ELF-1 (cell line): ENCODE data around the gene PLGLB1.
"Not testable (repeated sequence)": the region's sequence is repeated elsewhere in the genome, so short reads cannot be mapped to it uniquely, and the experiment has no call there.

Experiments used
- DNase-seq: peaks from one replicate; pipeline ENCODE4 v3.0.0-alpha.2; 2016; ENCODE audit warnings: low read depth, low spot score

The PLGLB1 gene

GRCh38 chr2:87021744-87022143 is at the start of gene PLGLB1:
Gene PLGLB1 (minus strand): TSS chr2:87021844. CDS start chr2:87021783, 61 bp downstream.
- not testable (repeated sequence) for DNase-seq

- DNase-seq, result not testable (repeated sequence)
These were observed 42.7 kb upstream of the PLGLB1 start for GRCh38 chr2:87064305-87064704.

GRCh38 chr2:87063431-87063830 is 41.8 kb upstream of the PLGLB1 start:
- DNase-seq, result not testable (repeated sequence)

- DNase-seq, result not testable (repeated sequence)
These were observed 39.9 kb upstream of the PLGLB1 start for GRCh38 chr2:87061519-87061918.

DNA sequence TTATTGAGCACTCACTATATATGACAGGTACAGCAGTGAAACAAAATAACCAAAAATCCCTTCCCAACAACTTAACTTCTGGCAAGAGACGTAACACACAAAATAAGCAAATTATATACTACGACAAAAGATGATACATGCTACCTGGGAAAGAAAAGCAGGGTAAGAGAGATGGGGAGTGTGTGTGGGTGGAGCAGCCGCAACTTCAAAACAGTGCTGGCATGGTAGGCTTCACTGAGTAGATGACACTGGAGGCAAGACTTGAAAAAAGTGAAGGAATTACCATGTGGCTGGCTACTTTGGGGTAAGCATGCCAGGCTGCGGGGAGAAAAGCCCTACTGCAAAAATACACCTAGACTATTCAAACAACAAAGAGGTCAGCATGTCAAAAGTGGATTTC is 36.0 kb upstream of the PLGLB1 start:
- not testable (repeated sequence) for DNase-seq

DNA sequence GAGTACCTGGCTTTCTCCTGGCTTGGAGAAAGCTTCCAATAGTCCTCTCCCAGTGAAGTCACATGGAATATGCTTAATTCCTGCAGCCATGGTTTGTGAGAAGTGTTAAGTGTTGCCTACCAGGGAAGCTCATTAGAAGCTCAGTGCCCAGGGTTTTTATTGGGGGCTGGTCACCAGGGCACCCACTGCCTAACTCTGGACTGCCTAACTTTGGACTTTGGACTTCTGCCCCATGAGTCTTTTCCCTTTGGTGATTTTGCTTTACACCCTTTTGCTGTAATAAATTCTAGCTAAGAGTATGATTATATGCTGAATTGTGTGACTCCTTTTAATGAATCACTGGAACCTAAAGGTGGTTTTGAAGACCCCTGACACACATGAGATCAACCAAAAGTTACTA is 35.2 kb upstream of the PLGLB1 start:
- DNase-seq, result not testable (repeated sequence)

GRCh38 chr2:87056435-87056834 is 34.8 kb upstream of the PLGLB1 start:
- DNase-seq, result not testable (repeated sequence)

- DNase-seq, result not testable (repeated sequence)
These were observed 32.7 kb upstream of the PLGLB1 start for GRCh38 chr2:87054375-87054774.

DNA sequence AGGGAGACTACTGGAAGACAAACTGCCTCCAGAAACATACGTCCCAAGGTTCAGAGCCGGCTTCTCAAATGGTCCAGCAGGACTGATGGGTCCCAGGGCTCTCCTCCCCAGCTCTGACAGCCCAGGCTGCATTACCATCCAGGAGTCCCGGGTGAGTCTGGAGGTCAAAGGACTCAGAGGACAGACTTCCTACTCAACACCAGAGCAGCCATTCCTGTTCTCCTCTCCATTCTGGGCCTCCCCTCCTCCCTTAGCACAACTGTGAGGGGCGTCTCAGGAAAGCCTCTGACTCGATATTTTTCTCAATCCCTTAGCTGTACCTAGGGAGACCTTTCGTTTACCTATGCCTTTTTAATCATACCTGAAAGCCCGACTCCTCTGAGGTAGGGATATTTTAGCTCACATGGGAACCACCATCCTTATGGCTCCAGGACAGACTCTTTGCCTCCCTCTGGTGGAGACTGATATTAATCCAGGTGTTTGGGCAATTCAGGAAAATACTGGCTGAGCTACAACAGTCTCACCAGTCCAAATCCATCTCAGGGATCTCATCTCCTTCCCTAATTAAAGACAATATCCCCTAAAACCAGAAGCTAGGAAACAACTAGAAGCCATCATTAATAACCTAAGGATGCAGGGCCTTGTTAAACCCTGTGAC is 19.8 kb upstream of the PLGLB1 start:
- not testable (repeated sequence) for DNase-seq

DNA sequence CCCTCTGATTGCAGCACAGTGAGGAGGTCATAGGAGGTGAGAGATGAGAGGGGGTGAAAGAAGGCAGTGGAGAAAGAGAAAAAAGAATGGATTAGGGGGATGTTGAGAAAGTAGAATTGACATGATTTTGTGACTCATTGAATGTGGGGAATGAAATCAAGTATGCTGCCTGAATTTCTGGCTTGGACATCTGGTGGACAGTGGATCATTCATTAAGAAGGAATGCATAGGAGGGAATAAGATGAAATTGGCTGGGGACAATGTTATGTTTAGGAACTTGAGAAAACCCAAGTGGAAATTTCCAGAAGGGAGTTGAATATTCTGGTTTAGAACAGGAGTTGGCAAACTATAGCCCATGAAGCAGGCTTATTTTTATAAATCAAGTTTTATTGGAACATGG is 7.0 kb upstream of the PLGLB1 start:
- not testable (repeated sequence) for DNase-seq

- not testable (repeated sequence) for DNase-seq
These were observed 5.2 kb upstream of the PLGLB1 start for GRCh38 chr2:87026816-87027215.

- DNase-seq, result not testable (repeated sequence)
These were observed 4.3 kb upstream of the PLGLB1 start for GRCh38 chr2:87025927-87026326.

DNA sequence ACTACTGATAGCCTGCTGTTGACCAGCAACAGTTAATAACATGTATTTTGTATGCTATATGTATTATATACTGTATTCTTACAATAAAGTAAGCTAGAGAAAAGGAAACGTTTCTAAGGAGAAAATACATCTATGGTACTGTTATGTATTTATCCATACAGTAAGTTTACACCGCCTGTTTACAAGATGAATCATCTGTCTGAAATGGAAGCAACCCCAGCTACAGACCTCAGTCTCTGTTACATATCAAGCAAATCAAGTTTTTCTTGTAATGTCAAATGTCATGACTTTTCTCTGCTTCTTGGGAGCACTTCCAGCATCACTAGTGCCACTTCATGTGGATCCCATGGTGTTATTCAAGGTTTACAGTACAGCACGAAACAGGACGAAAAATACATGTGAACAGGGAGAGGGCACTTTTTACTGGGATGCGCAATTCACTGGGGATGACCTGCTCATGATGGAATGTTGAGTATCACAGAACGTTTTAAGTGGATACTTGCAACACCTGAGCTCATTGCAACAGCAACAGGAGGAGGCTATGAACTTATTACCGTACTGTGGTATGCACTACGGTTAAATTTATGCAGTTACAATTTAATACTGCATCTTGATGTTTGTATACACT is 2.5 kb upstream of the PLGLB1 start:
- not testable (repeated sequence) for DNase-seq

DNA sequence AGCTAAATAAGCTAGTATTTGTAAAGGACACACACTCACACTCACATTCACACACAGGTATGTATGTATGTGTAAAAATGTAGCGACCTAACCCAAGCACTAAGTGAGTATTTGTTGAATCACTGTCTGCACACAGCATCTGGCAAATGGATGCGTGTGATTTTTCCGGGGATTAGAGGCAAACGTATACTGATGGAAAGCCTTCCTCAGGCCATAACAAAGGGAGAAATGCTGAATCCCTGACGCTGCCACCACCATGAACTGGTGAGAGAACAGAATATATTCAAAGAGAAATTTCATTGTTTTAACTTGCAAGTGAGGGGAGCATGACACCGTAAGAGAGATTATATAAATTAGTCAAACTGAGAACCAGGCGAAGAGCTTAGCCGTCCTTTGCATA is 601 bp downstream of the PLGLB1 start:
- not testable (repeated sequence) for DNase-seq

- not testable (repeated sequence) for DNase-seq
These were observed 2.6 kb downstream of the PLGLB1 start for GRCh38 chr2:87019053-87019452.

DNA sequence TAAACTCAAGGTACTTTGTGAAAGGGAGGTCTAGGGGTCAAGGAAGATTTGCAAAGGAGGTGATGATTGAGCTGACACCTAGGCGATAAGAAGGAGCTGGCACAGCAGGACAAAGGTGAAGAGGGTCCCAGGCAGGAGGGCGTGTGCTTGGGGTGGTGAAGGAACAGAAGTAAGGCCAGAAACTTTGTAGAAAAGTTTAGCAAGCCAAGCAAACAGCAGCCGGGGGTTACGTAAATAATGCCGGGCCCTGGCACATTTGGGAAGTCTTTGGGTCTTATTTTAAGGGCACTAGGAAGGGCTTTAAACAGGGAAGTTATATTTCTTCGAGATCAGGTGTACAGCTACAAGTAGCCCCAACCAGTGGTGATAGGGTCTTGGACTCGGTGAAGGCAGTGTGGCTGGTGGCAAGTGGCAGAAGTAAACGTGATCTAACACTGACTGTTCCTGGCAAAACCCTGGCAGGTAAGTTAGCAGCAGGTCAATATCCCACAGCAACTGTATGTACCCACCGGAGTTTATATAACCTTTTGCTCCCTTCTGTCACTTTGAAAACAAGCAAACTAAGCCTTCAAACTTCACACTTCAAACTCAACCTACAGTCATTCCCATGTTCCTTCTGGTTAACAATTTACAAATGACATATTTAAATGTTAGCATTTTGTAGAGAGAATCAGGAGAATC is 7.0 kb downstream of the PLGLB1 start:
- not testable (repeated sequence) for DNase-seq

- DNase-seq, result not testable (repeated sequence)
These were observed 17.2 kb downstream of the PLGLB1 start for GRCh38 chr2:87004398-87004797.
